ENCODE data around the gene BPTF.
"Not testable (repeated sequence)": the region's sequence is repeated elsewhere in the genome, so short reads cannot be mapped to it uniquely, and the experiment has no call there.

The BPTF gene

GRCh38 chr17:67990909-67991308 lies 165.6 kb downstream of the BPTF start:
- ATAC-seq (replicated peaks), result no peak
- Mint-ChIP-seq H3K4me1 (peaks cover 18 to 32% of the 10 kb centered on the region in 2 donors), H3K9me3 (no peaks in the 10 kb centered on the region), H3K27me3 (peaks cover 2 to 9% of the 10 kb centered on the region in 2 donors), H3K4me3 (no peak overlapping the region), H3K36me3 (no peaks in the 10 kb centered on the region), H3K27ac (no peak overlapping the region)
- DNase-seq, result no peak

GRCh38 chr17:67992548-67993152 lies 167.3 kb downstream of the BPTF start:
- Mint-ChIP-seq H3K4me1 (peaks cover 23 to 40% of the 10 kb centered on the region in 2 donors), H3K36me3 (peaks cover 0 to 2% of the 10 kb centered on the region in 2 donors), H3K9me3 (no peaks in the 10 kb centered on the region), H3K27me3 (peaks cover 8 to 22% of the 10 kb centered on the region in 2 donors), H3K4me3 (peak overlapping the region; percentile 87 to 93), H3K27ac (peak overlapping the region; percentile 92)
- ATAC-seq (replicated peaks) (peak in 1 of 2 donors; percentile 10), DNase-seq (no peak)

GRCh38 chr17:67993153-67993997 lies 168.1 kb downstream of the BPTF start:
- DNase-seq (peak; percentile 74), ATAC-seq (replicated peaks) (peak; percentile 75 to 88)
- Mint-ChIP-seq H3K4me3 (peak overlapping the region; percentile 93 to 97), H3K9me3 (no peaks in the 10 kb centered on the region), H3K36me3 (peaks cover 0 to 2% of the 10 kb centered on the region in 2 donors), H3K27me3 (peaks cover 8 to 22% of the 10 kb centered on the region in 2 donors), H3K4me1 (peaks cover 23 to 40% of the 10 kb centered on the region in 2 donors), H3K27ac (peak overlapping the region; percentile 92)

- Mint-ChIP-seq H3K36me3 (peaks cover 0 to 2% of the 10 kb centered on the region in 2 donors), H3K4me1 (peaks cover 23 to 40% of the 10 kb centered on the region in 2 donors), H3K9me3 (no peaks in the 10 kb centered on the region), H3K27ac (peak overlapping the region; percentile 91), H3K27me3 (peaks cover 8 to 22% of the 10 kb centered on the region in 2 donors), H3K4me3 (peak overlapping the region; percentile 82 to 97)
- no peak for DNase-seq
- peak in 1 of 2 donors; percentile 4 for ATAC-seq (replicated peaks)
These were observed 168.7 kb downstream of the BPTF start for GRCh38 chr17:67993998-67994361.

- Mint-ChIP-seq H3K4me3 (peak overlapping the region; percentile 82 to 97), H3K27ac (peak overlapping the region; percentile 73), H3K36me3 (peaks cover 0 to 2% of the 10 kb centered on the region in 2 donors), H3K27me3 (peaks cover 8 to 22% of the 10 kb centered on the region in 2 donors), H3K4me1 (peaks cover 23 to 40% of the 10 kb centered on the region in 2 donors), H3K9me3 (no peaks in the 10 kb centered on the region)
- ATAC-seq (replicated peaks) (no peak), DNase-seq (no peak)
These were observed 169.7 kb downstream of the BPTF start for GRCh38 chr17:67994817-67995569.

- ATAC-seq (replicated peaks), result peak in 1 of 2 donors; percentile 4
- Mint-ChIP-seq H3K4me1 (peaks cover 23 to 40% of the 10 kb centered on the region in 2 donors), H3K9me3 (no peaks in the 10 kb centered on the region), H3K27me3 (peaks cover 8 to 22% of the 10 kb centered on the region in 2 donors), H3K27ac (peak overlapping the region; percentile 82), H3K4me3 (peak overlapping the region; percentile 82 to 97), H3K36me3 (peaks cover 0 to 2% of the 10 kb centered on the region in 2 donors)
- DNase-seq, result no peak
These were observed 170.4 kb downstream of the BPTF start for GRCh38 chr17:67995570-67996263.

- not testable (repeated sequence) for H3K9me3 Mint-ChIP-seq, H3K36me3 Mint-ChIP-seq, DNase-seq
- H3K27ac Mint-ChIP-seq, result peak within 1 kb of the TSS; percentile 82
- H3K4me1 Mint-ChIP-seq, result peaks cover 23 to 40% of the 10 kb centered on the region in 2 donors
- peak in 1 of 2 donors; percentile 5 for ATAC-seq (replicated peaks)
- H3K4me3 Mint-ChIP-seq, result peak within 1 kb of the TSS; percentile 82 to 97
- peaks cover 8 to 22% of the 10 kb centered on the region in 2 donors for H3K27me3 Mint-ChIP-seq
These were observed 171.2 kb downstream of the BPTF start, which contains the start of gene C17orf58 for GRCh38 chr17:67996301-67997171. TSS of gene C17orf58 (minus strand) at chr17:67996469. CDS start at chr17:67996198, 271 bp downstream.

- peaks cover 0 to 2% of the 10 kb centered on the region in 2 donors for H3K36me3 Mint-ChIP-seq
- ATAC-seq (replicated peaks), result no peak
- peak overlapping the region; percentile 14 for H3K27ac Mint-ChIP-seq
- H3K9me3 Mint-ChIP-seq, result no peaks in the 10 kb centered on the region
- no peak overlapping the region for H3K4me3 Mint-ChIP-seq
- peaks cover 8 to 22% of the 10 kb centered on the region in 2 donors for H3K27me3 Mint-ChIP-seq
- H3K4me1 Mint-ChIP-seq, result peaks cover 18 to 30% of the 10 kb centered on the region in 2 donors
- DNase-seq, result no peak
These were observed 173.2 kb downstream of the BPTF start for GRCh38 chr17:67998466-67998865.

GRCh38 chr17:67999291-67999911 lies 174.1 kb downstream of the BPTF start:
- no peak overlapping the region for H3K27ac Mint-ChIP-seq
- ATAC-seq (replicated peaks), result no peak

GRCh38 chr17:68004201-68004600 lies 178.9 kb downstream of the BPTF start:
- H3K27ac Mint-ChIP-seq, result no peak overlapping the region
- H3K36me3 Mint-ChIP-seq, result no peaks in the 10 kb centered on the region

More at GRCh38 chr17:67999291-67999911, 174.1 kb downstream of the BPTF start:
- Mint-ChIP-seq H3K9me3 (no peaks in the 10 kb centered on the region), H3K36me3 (peaks cover 0 to 2% of the 10 kb centered on the region in 2 donors), H3K4me3 (no peak overlapping the region), H3K4me1 (peaks cover 15 to 23% of the 10 kb centered on the region in 2 donors), H3K27me3 (peaks cover 8 to 22% of the 10 kb centered on the region in 2 donors)
- no peak for DNase-seq

GRCh38 chr17:68006797-68007196 lies 181.5 kb downstream of the BPTF start:
- no peak for DNase-seq
- peaks cover 6 to 8% of the 10 kb centered on the region in 2 donors for H3K27me3 Mint-ChIP-seq
- no peaks in the 10 kb centered on the region for H3K9me3 Mint-ChIP-seq
- peaks cover 5 to 8% of the 10 kb centered on the region in 2 donors for H3K4me1 Mint-ChIP-seq
- ATAC-seq (replicated peaks), result no peak
- no peaks in the 10 kb centered on the region for H3K36me3 Mint-ChIP-seq
- H3K27ac Mint-ChIP-seq, result no peak overlapping the region
- H3K4me3 Mint-ChIP-seq, result no peak overlapping the region

More at GRCh38 chr17:68004201-68004600, 178.9 kb downstream of the BPTF start:
- Mint-ChIP-seq H3K4me3 (no peak overlapping the region), H3K27me3 (no peaks in the 10 kb centered on the region), H3K9me3 (no peaks in the 10 kb centered on the region), H3K4me1 (no peaks in the 10 kb centered on the region)
- ATAC-seq (replicated peaks) (no peak), DNase-seq (no peak)

- Mint-ChIP-seq H3K4me1 (peaks cover 8 to 9% of the 10 kb centered on the region in 2 donors), H3K36me3 (no peaks in the 10 kb centered on the region), H3K4me3 (peak overlapping the region; percentile 67 to 74), H3K27me3 (peaks cover 6 to 8% of the 10 kb centered on the region in 2 donors), H3K27ac (no peak overlapping the region), H3K9me3 (no peaks in the 10 kb centered on the region)
- DNase-seq, result peak; percentile 23
- ATAC-seq (replicated peaks), result peak; percentile 86 to 88
These were observed 185.9 kb downstream of the BPTF start for GRCh38 chr17:68011199-68011665.
